Thoracic aorta (tissue), 2 donors: ENCODE measurements around the gene FIBCD1. TPM values are rescaled to one million over a fixed set of nuclear protein-coding genes. Genes with fewer than 3 reads are reported as not detected.

Source experiments
- ATAC-seq: fragments of 150-250 bp; one replicate; pipeline ENCODE4 v1.8.0; 2017; ENCODE audit warnings: low read depth; ENCODE audit not compliant: insufficient number of reproducible peaks, low FRiP score
- DNase-seq: peaks from one replicate; pipeline ENCODE4 v3.0.0-alpha.2; 2020; ENCODE audit warnings: low spot score
- H3K27ac ChIP-seq, 2 donors: fragments of 200-600 bp; sonication (generic); 1 replicate in 1 of 2; 2 replicates in 1 of 2; pipeline ENCODE4 v1.5.1; 2016; ENCODE audit warnings: mild to moderate bottlenecking in 2 of 2, moderate library complexity in 2 of 2
- H3K27me3 ChIP-seq: fragments of 200-600 bp; sonication (generic); replicated peaks from 2 replicates; pipeline ENCODE4 v1.6.0; 2016; ENCODE audit warnings: mild to moderate bottlenecking; ENCODE audit not compliant: insufficient read depth
- H3K36me3 ChIP-seq: fragments of 200-600 bp; sonication (generic); one replicate; pipeline ENCODE4 v1.5.1; 2016
- H3K4me1 ChIP-seq, 2 donors: fragments of 200-600 bp; sonication (generic); 1 replicate in 1 of 2; 2 replicates in 1 of 2; pipeline versions ENCODE4 v1.5.1 to v1.6.0; 2016; ENCODE audit warnings: low read depth in 2 of 2, mild to moderate bottlenecking in 1 of 2; ENCODE audit not compliant: control insufficient read depth in 1 of 2
- H3K4me3 ChIP-seq: fragments of 200-600 bp; sonication (generic); 2 replicates; pipeline ENCODE4 v1.5.1; 2016; ENCODE audit warnings: mild to moderate bottlenecking
- H3K9me3 ChIP-seq: fragments of 200-600 bp; sonication (generic); 2 replicates; pipeline ENCODE4 v1.5.1; 2016
- total RNA-seq, 2 donors: library from RNA; depleted of rRNA; stranded (reverse); fragments of >200 nt; gene quantifications; one replicate each; pipeline versions ENCODE4 v1.1.0 to v1.2.3, GENCODE V29; 2016
- TF ChIP-seq, protein P1 (sequence below): fragments of 200-600 bp; sonication (generic); IDR thresholded peaks from one replicate; pipeline ENCODE4 v1.5.1; 2019; ENCODE audit warnings: antibody characterized with exemption

FIBCD1 gene
- total RNA-seq, 2 donors from 2014 or later = not detected

DNA sequence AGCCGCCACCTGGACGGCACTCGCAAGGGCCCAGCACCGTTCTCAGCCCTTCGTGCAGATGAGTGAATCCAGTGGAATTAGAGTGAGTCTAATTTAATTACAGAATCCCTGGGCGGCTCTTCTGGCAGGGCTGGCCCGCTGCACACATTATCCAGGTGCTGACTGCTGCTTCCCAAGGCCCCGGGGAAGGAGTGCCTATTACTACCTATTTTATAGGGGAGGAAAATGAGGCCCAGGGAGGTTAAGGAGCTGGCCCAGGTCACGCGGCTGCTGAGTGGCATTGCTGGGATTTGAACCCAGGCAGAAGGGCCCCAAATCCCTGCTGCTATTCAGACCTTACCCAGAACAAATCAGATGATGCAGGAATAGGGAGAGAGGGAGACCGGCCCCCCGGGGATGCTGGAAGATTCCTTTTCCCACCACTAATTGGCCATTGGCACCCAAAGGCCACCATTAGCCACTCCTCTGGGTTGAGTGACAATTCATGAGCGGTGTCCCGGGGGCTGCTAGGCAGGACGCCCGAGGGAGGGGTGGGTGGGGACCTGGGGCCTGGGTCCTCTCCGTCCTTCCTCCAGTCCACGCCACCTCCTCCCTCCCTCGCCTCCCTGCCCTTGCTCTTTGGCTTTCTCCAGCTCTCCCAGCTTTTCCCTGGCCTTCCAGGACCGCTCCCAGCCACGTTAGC is 32.2 kb downstream of the FIBCD1 start:
- no peak for DNase-seq
- TF ChIP-seq, protein P1, sequence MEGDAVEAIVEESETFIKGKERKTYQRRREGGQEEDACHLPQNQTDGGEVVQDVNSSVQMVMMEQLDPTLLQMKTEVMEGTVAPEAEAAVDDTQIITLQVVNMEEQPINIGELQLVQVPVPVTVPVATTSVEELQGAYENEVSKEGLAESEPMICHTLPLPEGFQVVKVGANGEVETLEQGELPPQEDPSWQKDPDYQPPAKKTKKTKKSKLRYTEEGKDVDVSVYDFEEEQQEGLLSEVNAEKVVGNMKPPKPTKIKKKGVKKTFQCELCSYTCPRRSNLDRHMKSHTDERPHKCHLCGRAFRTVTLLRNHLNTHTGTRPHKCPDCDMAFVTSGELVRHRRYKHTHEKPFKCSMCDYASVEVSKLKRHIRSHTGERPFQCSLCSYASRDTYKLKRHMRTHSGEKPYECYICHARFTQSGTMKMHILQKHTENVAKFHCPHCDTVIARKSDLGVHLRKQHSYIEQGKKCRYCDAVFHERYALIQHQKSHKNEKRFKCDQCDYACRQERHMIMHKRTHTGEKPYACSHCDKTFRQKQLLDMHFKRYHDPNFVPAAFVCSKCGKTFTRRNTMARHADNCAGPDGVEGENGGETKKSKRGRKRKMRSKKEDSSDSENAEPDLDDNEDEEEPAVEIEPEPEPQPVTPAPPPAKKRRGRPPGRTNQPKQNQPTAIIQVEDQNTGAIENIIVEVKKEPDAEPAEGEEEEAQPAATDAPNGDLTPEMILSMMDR = no peak

DNA sequence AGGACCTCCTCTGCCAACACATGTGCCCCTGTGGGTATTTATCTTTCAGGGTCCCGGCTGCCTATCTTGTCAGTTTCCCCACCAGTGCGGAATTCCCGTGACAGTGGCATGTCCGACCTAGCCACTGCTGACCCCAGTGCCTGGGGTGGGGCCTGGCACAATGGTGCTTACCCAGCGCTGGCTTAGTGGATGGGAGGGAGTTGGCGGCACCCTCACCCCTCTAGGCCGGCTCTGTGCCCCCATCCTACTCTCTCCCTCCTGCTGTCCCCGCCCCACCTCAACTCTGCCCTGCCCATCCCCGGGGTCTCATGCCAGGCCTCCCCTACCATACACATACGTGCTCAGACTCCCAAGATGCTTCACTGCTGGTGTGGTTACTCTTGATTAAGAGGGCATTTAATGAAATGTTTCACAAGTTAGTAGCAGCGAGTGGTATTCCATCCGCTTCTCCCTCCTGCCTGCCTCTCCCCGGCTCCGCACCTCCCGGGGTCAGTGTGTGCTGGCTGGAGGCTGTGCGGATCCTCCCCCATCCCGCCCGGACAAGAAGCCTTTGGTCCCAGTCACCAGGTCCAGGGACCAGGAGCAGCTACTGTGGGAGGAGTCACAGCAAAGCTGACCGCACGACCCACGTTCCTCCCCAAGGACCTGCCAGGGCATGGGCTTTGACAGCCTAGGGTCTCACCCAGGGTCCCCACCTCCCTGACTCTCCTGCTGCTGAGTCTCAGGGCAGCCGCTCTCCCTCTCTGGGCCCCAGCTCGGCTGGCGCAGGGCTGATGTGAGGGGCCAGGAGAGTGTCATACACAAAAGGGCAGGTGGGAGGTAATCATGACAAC is 32.9 kb downstream of the FIBCD1 start:
- ATAC-seq = no peak
- Histone ChIP-seq H3K27me3 (peaks cover 8% of the 10 kb centered on the region), H3K27ac (no peak overlapping the region)

More for the DNA sequence above, 32.2 kb downstream of the FIBCD1 start:
- H3K9me3 ChIP-seq = no peaks in the 10 kb centered on the region
- peaks cover 8% of the 10 kb centered on the region for H3K27me3 ChIP-seq
- no peak overlapping the region for H3K4me3 ChIP-seq
- H3K27ac ChIP-seq = no peak overlapping the region
- H3K36me3 ChIP-seq = no peaks in the 10 kb centered on the region
- ATAC-seq = no peak
- no peaks in the 10 kb centered on the region for H3K4me1 ChIP-seq

DNA sequence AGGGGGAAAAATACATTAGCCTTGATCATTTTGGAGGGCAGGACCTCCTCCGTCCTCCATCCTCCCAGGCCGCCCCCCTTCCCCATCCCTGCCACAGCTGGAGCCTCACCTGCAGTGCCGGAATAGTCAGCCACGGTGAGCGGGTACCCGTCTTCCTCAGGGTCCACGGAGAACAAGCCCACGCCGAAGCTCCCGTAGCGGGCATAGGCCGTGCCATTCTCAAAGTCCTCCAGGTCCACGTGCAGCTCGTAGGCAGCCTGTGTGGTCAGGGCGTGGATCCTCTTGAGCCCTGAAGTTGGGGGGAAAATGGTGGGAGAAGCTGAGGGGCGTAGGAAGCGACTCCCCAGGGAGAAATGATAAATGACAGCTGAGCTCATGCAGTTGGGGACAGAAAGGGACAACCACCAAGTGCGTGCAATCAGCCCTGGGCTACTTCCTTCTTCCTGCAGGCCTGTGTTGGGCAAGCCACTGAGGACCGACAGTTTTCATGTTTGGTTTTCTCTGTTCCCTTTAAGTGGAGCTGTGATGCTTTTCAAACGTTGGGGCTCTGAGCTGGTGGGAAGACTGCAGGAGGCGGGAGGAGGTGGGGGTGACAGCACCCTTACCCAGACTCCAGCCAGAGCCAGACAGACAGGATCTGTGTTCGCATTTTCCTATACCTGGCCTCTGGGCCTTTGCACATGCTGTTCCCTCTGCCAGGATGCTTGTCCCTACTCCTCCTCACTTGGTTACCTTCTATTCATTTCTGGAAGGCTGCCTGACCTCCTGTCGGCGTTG is 33.7 kb downstream of the FIBCD1 start:
- ATAC-seq (no peak), DNase-seq (no peak)
- H3K4me3 ChIP-seq = no peak overlapping the region
- no peaks in the 10 kb centered on the region for H3K36me3 ChIP-seq
- TF ChIP-seq, protein P1 = no peak
- H3K9me3 ChIP-seq = no peaks in the 10 kb centered on the region
- H3K4me1 ChIP-seq = no peaks in the 10 kb centered on the region
- no peak overlapping the region for H3K27ac ChIP-seq
- H3K27me3 ChIP-seq = peaks cover 8% of the 10 kb centered on the region

More for the DNA sequence above, 32.9 kb downstream of the FIBCD1 start:
- Histone ChIP-seq H3K9me3 (no peaks in the 10 kb centered on the region), H3K4me3 (no peak overlapping the region), H3K36me3 (no peaks in the 10 kb centered on the region), H3K4me1 (no peaks in the 10 kb centered on the region)
- no peak for DNase-seq
- TF ChIP-seq, protein P1 = no peak

DNA sequence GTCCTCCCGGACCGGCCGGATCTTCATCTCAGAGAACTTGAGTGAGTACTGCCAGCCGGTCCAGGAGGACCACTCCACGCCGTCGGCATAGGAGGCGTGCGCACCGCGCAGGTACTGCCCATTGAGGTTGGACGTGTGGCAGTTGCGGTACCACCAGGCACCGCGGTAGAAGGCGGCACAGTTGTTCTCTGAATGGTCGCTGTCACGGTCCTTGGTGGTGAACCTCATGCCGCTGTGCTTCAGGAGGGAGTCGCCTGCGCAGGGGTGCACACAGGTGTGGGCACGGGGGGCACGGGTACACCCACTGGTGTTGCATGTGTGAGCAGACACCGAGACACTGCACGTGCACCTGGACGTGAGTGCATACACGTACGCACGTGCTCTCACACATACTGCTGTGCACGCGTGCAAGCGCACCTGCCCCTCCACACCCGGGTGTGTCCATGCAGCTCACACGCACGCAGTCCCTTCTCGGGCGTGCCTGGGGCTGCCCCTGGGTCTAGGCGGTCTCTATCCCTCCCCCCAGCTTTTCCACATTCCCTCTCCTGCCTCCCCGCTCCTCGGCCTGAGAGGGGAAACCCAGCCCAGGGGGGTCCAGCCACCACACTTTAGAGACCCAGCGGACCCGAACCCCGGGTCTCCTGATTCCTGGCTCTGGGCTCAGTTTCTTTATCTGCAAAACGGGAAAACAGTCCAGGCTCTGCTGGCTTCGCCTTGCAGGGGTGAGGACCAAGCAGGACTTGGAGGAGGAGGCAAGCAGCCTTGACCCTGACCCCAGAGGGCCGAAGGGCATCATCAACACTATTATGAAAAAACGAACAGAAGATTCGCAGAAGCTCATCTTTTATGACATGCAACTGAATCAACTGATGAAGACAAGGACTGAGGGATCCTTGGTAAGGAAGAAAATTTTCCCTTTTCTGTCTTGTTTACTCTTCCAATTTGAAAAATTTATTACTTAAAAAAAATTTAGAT is 34.7 kb downstream of the FIBCD1 start:
- no peak for DNase-seq
- TF ChIP-seq, protein P1 = no peak
- no peak for ATAC-seq
- no peak overlapping the region for H3K27ac ChIP-seq
- H3K4me3 ChIP-seq = no peak overlapping the region
- H3K27me3 ChIP-seq = peaks cover 8% of the 10 kb centered on the region
- H3K9me3 ChIP-seq = no peaks in the 10 kb centered on the region
- no peaks in the 10 kb centered on the region for H3K4me1 ChIP-seq
- H3K36me3 ChIP-seq = no peaks in the 10 kb centered on the region
